Memory B cell (primary cell): ENCODE data around the gene CDADC1.
"Not testable (repeated sequence)": the region's sequence is repeated elsewhere in the genome, so short reads cannot be mapped to it uniquely, and the experiment has no call there.

ENCODE experiments used
- ATAC-seq: fragments of 150-1000 bp; cut with Tn5 transposase; 2 replicates; pipeline ENCODE4 v1.10.0; 2021; ENCODE audit warnings: low read depth, mild to moderate bottlenecking, moderate library complexity
- DNase-seq, 2 donors: peaks; one replicate each; pipeline ENCODE4 v3.0.0; 2022; ENCODE audit warnings: low spot score in 2 of 2
- H3K27ac Mint-ChIP-seq: one replicate; pipeline ENCODE4 v1.8.0; 2022; ENCODE audit warnings: mild to moderate bottlenecking, moderate library complexity, mixed read lengths
- H3K27me3 Mint-ChIP-seq: one replicate; pipeline ENCODE4 v1.8.0; 2022; ENCODE audit warnings: mixed read lengths
- H3K36me3 Mint-ChIP-seq: one replicate; pipeline ENCODE4 v1.8.0; 2022; ENCODE audit warnings: mild to moderate bottlenecking, mixed read lengths
- H3K4me1 Mint-ChIP-seq: one replicate; pipeline ENCODE4 v1.8.0; 2022; ENCODE audit warnings: mixed read lengths
- H3K4me3 Mint-ChIP-seq: one replicate; pipeline ENCODE4 v1.8.0; 2022; ENCODE audit warnings: mild to moderate bottlenecking, moderate library complexity, mixed read lengths
- H3K9me3 Mint-ChIP-seq: one replicate; pipeline ENCODE4 v1.8.0; 2022; ENCODE audit warnings: mixed read lengths

CDADC1 gene

GRCh38 chr13:49327145-49327544 lies 79.4 kb downstream of the CDADC1 start:
- H3K4me1 Mint-ChIP-seq, DNase-seq, H3K27me3 Mint-ChIP-seq, H3K9me3 Mint-ChIP-seq, H3K27ac Mint-ChIP-seq, H3K4me3 Mint-ChIP-seq, ATAC-seq, H3K36me3 Mint-ChIP-seq: not testable (repeated sequence)

- no peak overlapping the region for H3K27ac Mint-ChIP-seq
- H3K4me3 Mint-ChIP-seq = no peak overlapping the region
- no peaks in the 10 kb centered on the region for H3K27me3 Mint-ChIP-seq
- H3K4me1 Mint-ChIP-seq = no peaks in the 10 kb centered on the region
- peaks cover 9% of the 10 kb centered on the region for H3K36me3 Mint-ChIP-seq
- no peak for DNase-seq
- H3K9me3 Mint-ChIP-seq = no peaks in the 10 kb centered on the region
- no peak for ATAC-seq
These were observed 82.3 kb downstream of the CDADC1 start for GRCh38 chr13:49329831-49330545.

- Mint-ChIP-seq H3K27me3 (no peaks in the 10 kb centered on the region), H3K27ac (no peak overlapping the region), H3K4me3 (no peak overlapping the region), H3K9me3 (no peaks in the 10 kb centered on the region), H3K36me3 (peaks cover 9% of the 10 kb centered on the region), H3K4me1 (no peaks in the 10 kb centered on the region)
- DNase-seq (no peak), ATAC-seq (no peak)
These were observed 82.8 kb downstream of the CDADC1 start for GRCh38 chr13:49330546-49330864.

GRCh38 chr13:49336655-49337054 lies 88.9 kb downstream of the CDADC1 start:
- no peak overlapping the region for H3K4me3 Mint-ChIP-seq
- no peaks in the 10 kb centered on the region for H3K27me3 Mint-ChIP-seq
- peaks cover 10% of the 10 kb centered on the region for H3K36me3 Mint-ChIP-seq
- no peak overlapping the region for H3K27ac Mint-ChIP-seq
- no peak for ATAC-seq
- H3K4me1 Mint-ChIP-seq = no peaks in the 10 kb centered on the region
- H3K9me3 Mint-ChIP-seq = no peaks in the 10 kb centered on the region
- no peak for DNase-seq

GRCh38 chr13:49340161-49340560 lies 92.4 kb downstream of the CDADC1 start:
- no peak overlapping the region for H3K27ac Mint-ChIP-seq

GRCh38 chr13:49341517-49341916 lies 93.8 kb downstream of the CDADC1 start:
- Mint-ChIP-seq H3K4me3 (no peak overlapping the region), H3K36me3 (peaks cover 12% of the 10 kb centered on the region), H3K4me1 (no peaks in the 10 kb centered on the region), H3K27ac (no peak overlapping the region), H3K9me3 (no peaks in the 10 kb centered on the region), H3K27me3 (no peaks in the 10 kb centered on the region)
- ATAC-seq = no peak
- no peak for DNase-seq

More at GRCh38 chr13:49340161-49340560, 92.4 kb downstream of the CDADC1 start:
- Mint-ChIP-seq H3K9me3 (no peaks in the 10 kb centered on the region), H3K4me3 (no peak overlapping the region), H3K4me1 (no peaks in the 10 kb centered on the region), H3K36me3 (peaks cover 12% of the 10 kb centered on the region), H3K27me3 (no peaks in the 10 kb centered on the region)
- DNase-seq (no peak), ATAC-seq (no peak)

- Mint-ChIP-seq H3K36me3 (peaks cover 12% of the 10 kb centered on the region), H3K4me3 (no peak overlapping the region), H3K27ac (no peak overlapping the region), H3K9me3 (no peaks in the 10 kb centered on the region), H3K27me3 (no peaks in the 10 kb centered on the region), H3K4me1 (no peaks in the 10 kb centered on the region)
- ATAC-seq (no peak), DNase-seq (no peak)
These were observed 94.2 kb downstream of the CDADC1 start for GRCh38 chr13:49341941-49342340.

- Mint-ChIP-seq H3K27ac (no peak overlapping the region), H3K4me3 (no peak overlapping the region), H3K9me3 (no peaks in the 10 kb centered on the region), H3K36me3 (peaks cover 11% of the 10 kb centered on the region), H3K4me1 (no peaks in the 10 kb centered on the region), H3K27me3 (no peaks in the 10 kb centered on the region)
- DNase-seq = no peak
- ATAC-seq = no peak
These were observed 94.7 kb downstream of the CDADC1 start for GRCh38 chr13:49342454-49342853.
